ENCODE data around the gene FAM168A. TPM values are rescaled to one million over a fixed set of nuclear protein-coding genes. Genes with fewer than 3 reads are reported as not detected.

FAM168A gene
- polyA plus RNA-seq, 1 donor (not counting 4 experiments of a cell fraction or from before 2014, with no cell fraction given), result 11.8 TPM

GRCh38 chr11:73422886-73423285 lies 175.0 kb downstream of the FAM168A start:
- DNase-seq (ENCODE audit: low read depth, low spot score), result no peak
- no peaks in the 10 kb centered on the region for H3K9me1 ChIP-seq (ENCODE audit: control insufficient read depth, extremely low read depth, insufficient read depth, low read length)
- no peak overlapping the region for H3K9ac ChIP-seq (ENCODE audit: control insufficient read depth, extremely low read depth, insufficient read depth, low read length)
- H4K20me1 ChIP-seq (ENCODE audit: control insufficient read depth, extremely low read depth, insufficient read depth, low read length), result no peaks in the 10 kb centered on the region
- H3K4me2 ChIP-seq (ENCODE audit: control insufficient read depth, extremely low read depth, insufficient read depth, low read depth, low read length), result no peak overlapping the region
- peaks cover 0 to 3% of the 10 kb centered on the region in 2 experiments for H3K36me3 ChIP-seq (ENCODE audit: control insufficient read depth in 2 of 2, extremely low read depth in 1 of 2, insufficient read depth in 2 of 2, low read length in 2 of 2)
- dilution Hi-C loops (cut with MboI; ENCODE audit: extremely low pct_ligation_motif_present, low sequenced_read_pairs), result no loop called here
- FAIRE-seq, result no peak
- no peak overlapping the region for H3K27ac ChIP-seq (ENCODE audit: control insufficient read depth, insufficient read depth, low read length)
- no peak overlapping the region for H2AFZ ChIP-seq (ENCODE audit: control insufficient read depth, low read length)
- H3K27me3 ChIP-seq (ENCODE audit: control insufficient read depth, extremely low read depth, insufficient read depth, low read length), result no peaks in the 10 kb centered on the region
- H3K9me3 ChIP-seq (ENCODE audit: control insufficient read depth, low read depth, low read length), result no peaks in the 10 kb centered on the region
- no peak overlapping the region for H3K4me3 ChIP-seq (ENCODE audit: control insufficient read depth in 2 of 3, extremely low read depth in 1 of 3, insufficient read depth in 2 of 3, low read depth in 1 of 3, low read length in 3 of 3)
- TF ChIP-seq CTCF (optimal IDR thresholded peaks at IDR 0.05 in 1 of 3, IDR thresholded peaks at IDR 0.05 in 1 of 3, conservative IDR thresholded peaks at IDR 0.05 in 1 of 3; ENCODE audit: extremely low read depth in 1 of 3, insufficient read depth in 2 of 3, low read length in 3 of 3), result no peak
- TF ChIP-seq EZH2 (IDR thresholded peaks at IDR 0.05; ENCODE audit: low read length), result no peak
- H3K4me1 ChIP-seq (ENCODE audit: control insufficient read depth, extremely low read depth, insufficient read depth, low read length), result peaks cover 10% of the 10 kb centered on the region
- no peaks in the 10 kb centered on the region for H3K79me2 ChIP-seq (ENCODE audit: control insufficient read depth, insufficient read depth, low read length)

- no peaks in the 10 kb centered on the region for H3K9me1 ChIP-seq (ENCODE audit: control insufficient read depth, extremely low read depth, insufficient read depth, low read length)
- dilution Hi-C loops (cut with MboI; ENCODE audit: extremely low pct_ligation_motif_present, low sequenced_read_pairs), result no loop called here
These were observed 177.8 kb downstream of the FAM168A start for GRCh38 chr11:73420136-73420535.

More at GRCh38 chr11:73420136-73420535, 177.8 kb downstream of the FAM168A start:
- H3K4me3 ChIP-seq (ENCODE audit: control insufficient read depth in 2 of 3, extremely low read depth in 1 of 3, insufficient read depth in 2 of 3, low read depth in 1 of 3, low read length in 3 of 3), result no peak overlapping the region
- DNase-seq (ENCODE audit: low read depth, low spot score) (no peak), FAIRE-seq (no peak)
- H3K4me1 ChIP-seq (ENCODE audit: control insufficient read depth, extremely low read depth, insufficient read depth, low read length), result peaks cover 10% of the 10 kb centered on the region
- TF ChIP-seq EZH2 (IDR thresholded peaks at IDR 0.05; ENCODE audit: low read length) (no peak), CTCF (optimal IDR thresholded peaks at IDR 0.05 in 1 of 3, IDR thresholded peaks at IDR 0.05 in 1 of 3, conservative IDR thresholded peaks at IDR 0.05 in 1 of 3; ENCODE audit: extremely low read depth in 1 of 3, insufficient read depth in 2 of 3, low read length in 3 of 3) (no peak)
- no peak overlapping the region for H3K27ac ChIP-seq (ENCODE audit: control insufficient read depth, insufficient read depth, low read length)
- H3K4me2 ChIP-seq (ENCODE audit: control insufficient read depth, extremely low read depth, insufficient read depth, low read depth, low read length), result no peak overlapping the region
- no peaks in the 10 kb centered on the region for H3K9me3 ChIP-seq (ENCODE audit: control insufficient read depth, low read depth, low read length)
- no peaks in the 10 kb centered on the region for H3K79me2 ChIP-seq (ENCODE audit: control insufficient read depth, insufficient read depth, low read length)
- peaks cover 0 to 3% of the 10 kb centered on the region in 2 experiments for H3K36me3 ChIP-seq (ENCODE audit: control insufficient read depth in 2 of 2, extremely low read depth in 1 of 2, insufficient read depth in 2 of 2, low read length in 2 of 2)
- no peaks in the 10 kb centered on the region for H4K20me1 ChIP-seq (ENCODE audit: control insufficient read depth, extremely low read depth, insufficient read depth, low read length)
- no peak overlapping the region for H3K9ac ChIP-seq (ENCODE audit: control insufficient read depth, extremely low read depth, insufficient read depth, low read length)
- no peaks in the 10 kb centered on the region for H3K27me3 ChIP-seq (ENCODE audit: control insufficient read depth, extremely low read depth, insufficient read depth, low read length)
- no peak overlapping the region for H2AFZ ChIP-seq (ENCODE audit: control insufficient read depth, low read length)

Data from keratinocyte (primary cell).